Hematopoietic multipotent progenitor cell treated with erythropoietin and hydrocortisone succinate and interleukin-3 and kit ligand, for 17 days (in vitro differentiated cells): Measurements from ENCODE around the gene NAPG.
"Not testable (repeated sequence)": the region's sequence is repeated elsewhere in the genome, so short reads cannot be mapped to it uniquely, and the experiment has no call there.

Experiments
- DNase-seq: peaks from one replicate; pipeline ENCODE4 v3.0.0-alpha.2; 2015; ENCODE audit warnings: low spot score

The NAPG gene

GRCh38 chr18:10552226-10552625 is 26.4 kb downstream of the NAPG start:
- DNase-seq: no peak

GRCh38 chr18:10556251-10556650 is 30.4 kb downstream of the NAPG start:
- not testable (repeated sequence) for DNase-seq

- DNase-seq: no peak
Measured at GRCh38 chr18:10557085-10557677, 31.4 kb downstream of the NAPG start.

GRCh38 chr18:10558243-10558966 is 32.6 kb downstream of the NAPG start:
- no peak for DNase-seq

GRCh38 chr18:10558967-10559298 is 33.1 kb downstream of the NAPG start:
- DNase-seq: no peak

GRCh38 chr18:10559553-10560451 is 34.0 kb downstream of the NAPG start:
- DNase-seq: no peak

GRCh38 chr18:10560452-10561045 is 34.7 kb downstream of the NAPG start:
- DNase-seq: peak; percentile 65

GRCh38 chr18:10562773-10563160 is 36.9 kb downstream of the NAPG start:
- DNase-seq: no peak

GRCh38 chr18:10563886-10564285 is 38.1 kb downstream of the NAPG start:
- DNase-seq: no peak

GRCh38 chr18:10564975-10565773 is 39.3 kb downstream of the NAPG start:
- peak; percentile 41 for DNase-seq

GRCh38 chr18:10565835-10566234 is 40.0 kb downstream of the NAPG start:
- no peak for DNase-seq

- DNase-seq: no peak
Measured at GRCh38 chr18:10566390-10566789, 40.6 kb downstream of the NAPG start.

GRCh38 chr18:10569941-10570340 is 44.1 kb downstream of the NAPG start:
- not testable (repeated sequence) for DNase-seq

GRCh38 chr18:10570622-10571021 is 44.8 kb downstream of the NAPG start:
- DNase-seq: no peak

GRCh38 chr18:10571537-10571936 is 45.7 kb downstream of the NAPG start:
- DNase-seq: no peak

GRCh38 chr18:10573261-10573660 is 47.4 kb downstream of the NAPG start:
- not testable (repeated sequence) for DNase-seq

GRCh38 chr18:10574412-10574811 is 48.6 kb downstream of the NAPG start:
- DNase-seq: not testable (repeated sequence)

GRCh38 chr18:10577842-10578572 is 52.2 kb downstream of the NAPG start:
- not testable (repeated sequence) for DNase-seq

GRCh38 chr18:10578573-10578899 is 52.7 kb downstream of the NAPG start:
- DNase-seq: not testable (repeated sequence)

- no peak for DNase-seq
Measured at GRCh38 chr18:10579079-10579867, 53.4 kb downstream of the NAPG start.
